WTC11 (cell line): ENCODE results near the gene DNAI1. TPM values are rescaled to one million over a fixed set of nuclear protein-coding genes. Genes with fewer than 3 reads are reported as not detected.
A peak's percentile ranks its signal among the peaks of the same experiment; 100 is the strongest.

Experiments used
- ATAC-seq: fragments of 200-7000 bp; cut with Tn5 transposase; 2 replicates; pipeline ENCODE4 v1.10.0; 2021; ENCODE audit warnings: mild to moderate bottlenecking, moderate library complexity
- CTCF ChIA-PET: fragments of 300-600 bp; sonication (Branson Sonifier 250); formaldehyde crosslinking; loops from one replicate; lab custom pipeline; 2021; ENCODE audit warnings: antibody characterized with exemption; lab: Charles Lee
- POLR2A ChIA-PET: fragments of 350-600 bp; sonication (Branson Sonifier 250); formaldehyde crosslinking; loops from one replicate; lab custom pipeline; 2021; ENCODE audit warnings: antibody characterized with exemption; lab: Charles Lee
- DNase-seq: peaks from one replicate; pipeline ENCODE4 v3.0.0; 2021; ENCODE audit warnings: low spot score
- H3K27ac Mint-ChIP-seq: 2 replicates; pipeline ENCODE4 v1.8.0; 2021; ENCODE audit warnings: mixed read lengths
- H3K27me3 Mint-ChIP-seq: 2 replicates; pipeline ENCODE4 v1.8.0; 2021; ENCODE audit warnings: low read depth, mild to moderate bottlenecking, moderate library complexity, mixed read lengths
- H3K36me3 Mint-ChIP-seq: 2 replicates; pipeline ENCODE4 v1.8.0; 2021; ENCODE audit warnings: mixed read lengths
- H3K4me1 Mint-ChIP-seq: 2 replicates; pipeline ENCODE4 v1.8.0; 2022; ENCODE audit warnings: mixed read lengths
- H3K4me3 Mint-ChIP-seq: 2 replicates; pipeline ENCODE4 v1.8.0; 2021; ENCODE audit warnings: mild to moderate bottlenecking, moderate library complexity, mixed read lengths
- H3K9me3 Mint-ChIP-seq: 2 replicates; pipeline ENCODE4 v1.8.0; 2021; ENCODE audit warnings: mixed read lengths
- CREM ChIP-seq: sonication (generic); formaldehyde crosslinking; IDR thresholded peaks from 2 replicates; pipeline ENCODE4 v1.8.1; 2022; ENCODE audit warnings: mild to moderate bottlenecking, missing genetic modification reagents, moderate library complexity
- EMX1 ChIP-seq: fragments of 250-450 bp; sonication (Bioruptor Pico); IDR thresholded peaks from 2 replicates; pipeline ENCODE4 v1.8.0; 2021; ENCODE audit warnings: mild to moderate bottlenecking
- ESRRA ChIP-seq: sonication (generic); formaldehyde crosslinking; IDR thresholded peaks from 2 replicates; pipeline ENCODE4 v1.8.1; 2022; ENCODE audit warnings: mild to moderate bottlenecking, missing genetic modification reagents, borderline replicate concordance
- FOXK1 ChIP-seq: sonication (generic); formaldehyde crosslinking; IDR thresholded peaks from 2 replicates; pipeline ENCODE4 v1.8.0; 2022; ENCODE audit warnings: mild to moderate bottlenecking, moderate library complexity, missing genetic modification reagents
- FOXP1 ChIP-seq: sonication (generic); formaldehyde crosslinking; IDR thresholded peaks from 2 replicates; pipeline ENCODE4 v1.8.0; 2022; ENCODE audit warnings: missing genetic modification reagents, mild to moderate bottlenecking, moderate library complexity, borderline replicate concordance
- GTF2I ChIP-seq: fragments of 250-450 bp; sonication (Bioruptor Pico); conservative IDR thresholded peaks from 2 replicates; pipeline ENCODE4 v1.4.0; 2021; ENCODE audit warnings: mild to moderate bottlenecking
- HMGA2 ChIP-seq: fragments of 250-450 bp; sonication (Bioruptor Pico); IDR thresholded peaks from 2 replicates; pipeline ENCODE4 v1.4.0; 2021; ENCODE audit warnings: mild to moderate bottlenecking, moderate library complexity
- JUN ChIP-seq: sonication (generic); formaldehyde crosslinking; IDR thresholded peaks from 2 replicates; pipeline ENCODE4 v1.8.0; 2023; ENCODE audit warnings: mild to moderate bottlenecking, missing genetic modification reagents
- TEAD1 ChIP-seq: sonication (generic); formaldehyde crosslinking; IDR thresholded peaks from 2 replicates; pipeline ENCODE4 v1.8.0; 2022; ENCODE audit warnings: mild to moderate bottlenecking, missing genetic modification reagents
- TEAD4 ChIP-seq: sonication (generic); formaldehyde crosslinking; IDR thresholded peaks from 2 replicates; pipeline ENCODE4 v1.8.0; 2022; ENCODE audit warnings: mild to moderate bottlenecking, missing genetic modification reagents
- ZBTB21 ChIP-seq: sonication (generic); formaldehyde crosslinking; IDR thresholded peaks from 2 replicates; pipeline ENCODE4 v1.8.1; 2023; ENCODE audit warnings: mild to moderate bottlenecking, missing genetic modification reagents, borderline replicate concordance
- ZNF121 ChIP-seq: sonication (generic); formaldehyde crosslinking; IDR thresholded peaks from 2 replicates; pipeline ENCODE4 v1.8.0; 2023; ENCODE audit warnings: missing genetic modification reagents
- ZNF423 ChIP-seq: fragments of 250-450 bp; sonication (Bioruptor Pico); IDR thresholded peaks from 2 replicates; pipeline ENCODE4 v2.1.2; 2022; ENCODE audit warnings: mild to moderate bottlenecking, moderate library complexity
- total RNA-seq: library from RNA; stranded (reverse); gene quantifications from 3 replicates; pipeline ENCODE4 v1.2.3, GENCODE V29; 2021
- TF ChIP-seq, protein P1 (sequence below): sonication (generic); formaldehyde crosslinking; IDR thresholded peaks from 2 replicates; pipeline ENCODE4 v1.8.1; 2023; ENCODE audit warnings: mild to moderate bottlenecking, missing genetic modification reagents, borderline replicate concordance
- TF ChIP-seq, protein P2 (sequence below): sonication (generic); formaldehyde crosslinking; IDR thresholded peaks from 2 replicates; pipeline ENCODE4 v1.8.0; 2023; ENCODE audit warnings: missing genetic modification reagents
- TF ChIP-seq, protein P3 (sequence below): sonication (generic); formaldehyde crosslinking; IDR thresholded peaks from 2 replicates; pipeline ENCODE4 v1.8.0; 2022; ENCODE audit warnings: mild to moderate bottlenecking, missing genetic modification reagents
- TF ChIP-seq, protein P4 (sequence below): fragments of 200-600 bp; IDR thresholded peaks from 2 replicates; pipeline ENCODE4 v1.8.0; 2022; ENCODE audit warnings: antibody characterized with exemption
- TF ChIP-seq, protein P5 (sequence below): sonication (generic); formaldehyde crosslinking; IDR thresholded peaks from 2 replicates; pipeline ENCODE4 v1.8.0; 2023; ENCODE audit warnings: missing genetic modification reagents, mild to moderate bottlenecking, borderline replicate concordance
- TF ChIP-seq, protein P6 (sequence below): sonication (generic); formaldehyde crosslinking; IDR thresholded peaks from 2 replicates; pipeline ENCODE4 v1.8.0; 2022; ENCODE audit warnings: mild to moderate bottlenecking, missing genetic modification reagents

Gene DNAI1
- total RNA-seq, 1 experiment from 2014 or later = 2.1 TPM

DNA sequence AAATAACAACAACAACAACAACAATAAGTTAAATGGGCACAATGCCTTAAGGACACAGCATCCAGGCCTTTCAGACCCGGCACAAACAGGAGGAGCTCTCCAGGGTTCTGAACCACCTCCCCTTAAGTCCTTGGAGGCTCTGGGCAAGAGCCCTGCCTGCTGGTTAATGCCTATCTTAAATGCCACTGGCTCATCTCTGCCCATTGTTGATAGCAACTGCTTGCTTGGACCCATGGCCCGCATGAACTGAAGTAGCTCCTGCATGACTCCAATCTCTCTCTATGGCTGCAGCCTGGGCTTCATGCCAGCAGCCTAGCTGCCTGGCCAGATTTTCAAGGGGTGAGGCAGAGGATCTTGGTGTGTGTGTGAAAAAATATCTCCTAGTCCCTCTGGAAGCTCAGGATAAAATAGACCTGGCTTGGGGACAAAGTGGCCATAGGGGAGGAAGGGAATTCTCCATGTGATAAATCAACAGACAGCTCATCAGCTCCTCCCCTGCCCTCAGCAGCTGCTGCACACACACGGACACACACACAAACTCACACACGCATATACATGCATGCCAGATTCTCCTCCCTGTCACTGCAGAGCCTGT is 27.7 kb upstream of the DNAI1 start:
- Mint-ChIP-seq H3K9me3 (no peaks in the 10 kb centered on the region), H3K4me3 (no peak overlapping the region), H3K27ac (no peak overlapping the region), H3K36me3 (no peaks in the 10 kb centered on the region), H3K27me3 (no peaks in the 10 kb centered on the region)
- CTCF ChIA-PET = interaction anchor here (1.0 to 3.4 kb wide), 11 partner anchors 10 to 207 kb away, joined by 3 to 32 read pairs (median 5); partner anchors contain the start of gene SIGMAR1
- TF ChIP-seq, protein P1, sequence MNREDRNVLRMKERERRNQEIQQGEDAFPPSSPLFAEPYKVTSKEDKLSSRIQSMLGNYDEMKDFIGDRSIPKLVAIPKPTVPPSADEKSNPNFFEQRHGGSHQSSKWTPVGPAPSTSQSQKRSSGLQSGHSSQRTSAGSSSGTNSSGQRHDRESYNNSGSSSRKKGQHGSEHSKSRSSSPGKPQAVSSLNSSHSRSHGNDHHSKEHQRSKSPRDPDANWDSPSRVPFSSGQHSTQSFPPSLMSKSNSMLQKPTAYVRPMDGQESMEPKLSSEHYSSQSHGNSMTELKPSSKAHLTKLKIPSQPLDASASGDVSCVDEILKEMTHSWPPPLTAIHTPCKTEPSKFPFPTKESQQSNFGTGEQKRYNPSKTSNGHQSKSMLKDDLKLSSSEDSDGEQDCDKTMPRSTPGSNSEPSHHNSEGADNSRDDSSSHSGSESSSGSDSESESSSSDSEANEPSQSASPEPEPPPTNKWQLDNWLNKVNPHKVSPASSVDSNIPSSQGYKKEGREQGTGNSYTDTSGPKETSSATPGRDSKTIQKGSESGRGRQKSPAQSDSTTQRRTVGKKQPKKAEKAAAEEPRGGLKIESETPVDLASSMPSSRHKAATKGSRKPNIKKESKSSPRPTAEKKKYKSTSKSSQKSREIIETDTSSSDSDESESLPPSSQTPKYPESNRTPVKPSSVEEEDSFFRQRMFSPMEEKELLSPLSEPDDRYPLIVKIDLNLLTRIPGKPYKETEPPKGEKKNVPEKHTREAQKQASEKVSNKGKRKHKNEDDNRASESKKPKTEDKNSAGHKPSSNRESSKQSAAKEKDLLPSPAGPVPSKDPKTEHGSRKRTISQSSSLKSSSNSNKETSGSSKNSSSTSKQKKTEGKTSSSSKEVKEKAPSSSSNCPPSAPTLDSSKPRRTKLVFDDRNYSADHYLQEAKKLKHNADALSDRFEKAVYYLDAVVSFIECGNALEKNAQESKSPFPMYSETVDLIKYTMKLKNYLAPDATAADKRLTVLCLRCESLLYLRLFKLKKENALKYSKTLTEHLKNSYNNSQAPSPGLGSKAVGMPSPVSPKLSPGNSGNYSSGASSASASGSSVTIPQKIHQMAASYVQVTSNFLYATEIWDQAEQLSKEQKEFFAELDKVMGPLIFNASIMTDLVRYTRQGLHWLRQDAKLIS (CRISPR knock-in tag) = no peak
- 0 out of 2 replicates have a peak, but pooled peaks have one; percentile 60 for TF ChIP-seq TEAD4
- no peak for TF ChIP-seq ZNF423
- TF ChIP-seq, protein P2, sequence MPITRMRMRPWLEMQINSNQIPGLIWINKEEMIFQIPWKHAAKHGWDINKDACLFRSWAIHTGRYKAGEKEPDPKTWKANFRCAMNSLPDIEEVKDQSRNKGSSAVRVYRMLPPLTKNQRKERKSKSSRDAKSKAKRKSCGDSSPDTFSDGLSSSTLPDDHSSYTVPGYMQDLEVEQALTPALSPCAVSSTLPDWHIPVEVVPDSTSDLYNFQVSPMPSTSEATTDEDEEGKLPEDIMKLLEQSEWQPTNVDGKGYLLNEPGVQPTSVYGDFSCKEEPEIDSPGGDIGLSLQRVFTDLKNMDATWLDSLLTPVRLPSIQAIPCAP (CRISPR knock-in tag) = no peak
- no peak for TF ChIP-seq ZBTB21 (CRISPR knock-in tag)
- no peak for TF ChIP-seq EMX1 (CRISPR knock-in tag)
- TF ChIP-seq FOXK1 = peak; percentile 52; the same call in 1 of the 2 replicates
- TF ChIP-seq, protein P3, sequence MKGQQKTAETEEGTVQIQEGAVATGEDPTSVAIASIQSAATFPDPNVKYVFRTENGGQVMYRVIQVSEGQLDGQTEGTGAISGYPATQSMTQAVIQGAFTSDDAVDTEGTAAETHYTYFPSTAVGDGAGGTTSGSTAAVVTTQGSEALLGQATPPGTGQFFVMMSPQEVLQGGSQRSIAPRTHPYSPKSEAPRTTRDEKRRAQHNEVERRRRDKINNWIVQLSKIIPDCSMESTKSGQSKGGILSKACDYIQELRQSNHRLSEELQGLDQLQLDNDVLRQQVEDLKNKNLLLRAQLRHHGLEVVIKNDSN = peak; percentile 44; the same call in 1 of the 2 replicates
- no peak for TF ChIP-seq ESRRA (CRISPR knock-in tag)
- TF ChIP-seq, protein P4, sequence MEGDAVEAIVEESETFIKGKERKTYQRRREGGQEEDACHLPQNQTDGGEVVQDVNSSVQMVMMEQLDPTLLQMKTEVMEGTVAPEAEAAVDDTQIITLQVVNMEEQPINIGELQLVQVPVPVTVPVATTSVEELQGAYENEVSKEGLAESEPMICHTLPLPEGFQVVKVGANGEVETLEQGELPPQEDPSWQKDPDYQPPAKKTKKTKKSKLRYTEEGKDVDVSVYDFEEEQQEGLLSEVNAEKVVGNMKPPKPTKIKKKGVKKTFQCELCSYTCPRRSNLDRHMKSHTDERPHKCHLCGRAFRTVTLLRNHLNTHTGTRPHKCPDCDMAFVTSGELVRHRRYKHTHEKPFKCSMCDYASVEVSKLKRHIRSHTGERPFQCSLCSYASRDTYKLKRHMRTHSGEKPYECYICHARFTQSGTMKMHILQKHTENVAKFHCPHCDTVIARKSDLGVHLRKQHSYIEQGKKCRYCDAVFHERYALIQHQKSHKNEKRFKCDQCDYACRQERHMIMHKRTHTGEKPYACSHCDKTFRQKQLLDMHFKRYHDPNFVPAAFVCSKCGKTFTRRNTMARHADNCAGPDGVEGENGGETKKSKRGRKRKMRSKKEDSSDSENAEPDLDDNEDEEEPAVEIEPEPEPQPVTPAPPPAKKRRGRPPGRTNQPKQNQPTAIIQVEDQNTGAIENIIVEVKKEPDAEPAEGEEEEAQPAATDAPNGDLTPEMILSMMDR = no peak
- TF ChIP-seq, protein P5, sequence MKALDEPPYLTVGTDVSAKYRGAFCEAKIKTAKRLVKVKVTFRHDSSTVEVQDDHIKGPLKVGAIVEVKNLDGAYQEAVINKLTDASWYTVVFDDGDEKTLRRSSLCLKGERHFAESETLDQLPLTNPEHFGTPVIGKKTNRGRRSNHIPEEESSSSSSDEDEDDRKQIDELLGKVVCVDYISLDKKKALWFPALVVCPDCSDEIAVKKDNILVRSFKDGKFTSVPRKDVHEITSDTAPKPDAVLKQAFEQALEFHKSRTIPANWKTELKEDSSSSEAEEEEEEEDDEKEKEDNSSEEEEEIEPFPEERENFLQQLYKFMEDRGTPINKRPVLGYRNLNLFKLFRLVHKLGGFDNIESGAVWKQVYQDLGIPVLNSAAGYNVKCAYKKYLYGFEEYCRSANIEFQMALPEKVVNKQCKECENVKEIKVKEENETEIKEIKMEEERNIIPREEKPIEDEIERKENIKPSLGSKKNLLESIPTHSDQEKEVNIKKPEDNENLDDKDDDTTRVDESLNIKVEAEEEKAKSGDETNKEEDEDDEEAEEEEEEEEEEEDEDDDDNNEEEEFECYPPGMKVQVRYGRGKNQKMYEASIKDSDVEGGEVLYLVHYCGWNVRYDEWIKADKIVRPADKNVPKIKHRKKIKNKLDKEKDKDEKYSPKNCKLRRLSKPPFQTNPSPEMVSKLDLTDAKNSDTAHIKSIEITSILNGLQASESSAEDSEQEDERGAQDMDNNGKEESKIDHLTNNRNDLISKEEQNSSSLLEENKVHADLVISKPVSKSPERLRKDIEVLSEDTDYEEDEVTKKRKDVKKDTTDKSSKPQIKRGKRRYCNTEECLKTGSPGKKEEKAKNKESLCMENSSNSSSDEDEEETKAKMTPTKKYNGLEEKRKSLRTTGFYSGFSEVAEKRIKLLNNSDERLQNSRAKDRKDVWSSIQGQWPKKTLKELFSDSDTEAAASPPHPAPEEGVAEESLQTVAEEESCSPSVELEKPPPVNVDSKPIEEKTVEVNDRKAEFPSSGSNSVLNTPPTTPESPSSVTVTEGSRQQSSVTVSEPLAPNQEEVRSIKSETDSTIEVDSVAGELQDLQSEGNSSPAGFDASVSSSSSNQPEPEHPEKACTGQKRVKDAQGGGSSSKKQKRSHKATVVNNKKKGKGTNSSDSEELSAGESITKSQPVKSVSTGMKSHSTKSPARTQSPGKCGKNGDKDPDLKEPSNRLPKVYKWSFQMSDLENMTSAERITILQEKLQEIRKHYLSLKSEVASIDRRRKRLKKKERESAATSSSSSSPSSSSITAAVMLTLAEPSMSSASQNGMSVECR (CRISPR knock-in tag) = peak; percentile 82; the same call in 1 of the 2 replicates
- no peak for TF ChIP-seq HMGA2 (CRISPR knock-in tag)
- TF ChIP-seq JUN (CRISPR knock-in tag) = peak; percentile 74; the same call in 1 of the 2 replicates
- no peak for TF ChIP-seq GTF2I (CRISPR knock-in tag)
- peak; percentile 86 for TF ChIP-seq ZNF121 (CRISPR knock-in tag)
- TF ChIP-seq, protein P6, sequence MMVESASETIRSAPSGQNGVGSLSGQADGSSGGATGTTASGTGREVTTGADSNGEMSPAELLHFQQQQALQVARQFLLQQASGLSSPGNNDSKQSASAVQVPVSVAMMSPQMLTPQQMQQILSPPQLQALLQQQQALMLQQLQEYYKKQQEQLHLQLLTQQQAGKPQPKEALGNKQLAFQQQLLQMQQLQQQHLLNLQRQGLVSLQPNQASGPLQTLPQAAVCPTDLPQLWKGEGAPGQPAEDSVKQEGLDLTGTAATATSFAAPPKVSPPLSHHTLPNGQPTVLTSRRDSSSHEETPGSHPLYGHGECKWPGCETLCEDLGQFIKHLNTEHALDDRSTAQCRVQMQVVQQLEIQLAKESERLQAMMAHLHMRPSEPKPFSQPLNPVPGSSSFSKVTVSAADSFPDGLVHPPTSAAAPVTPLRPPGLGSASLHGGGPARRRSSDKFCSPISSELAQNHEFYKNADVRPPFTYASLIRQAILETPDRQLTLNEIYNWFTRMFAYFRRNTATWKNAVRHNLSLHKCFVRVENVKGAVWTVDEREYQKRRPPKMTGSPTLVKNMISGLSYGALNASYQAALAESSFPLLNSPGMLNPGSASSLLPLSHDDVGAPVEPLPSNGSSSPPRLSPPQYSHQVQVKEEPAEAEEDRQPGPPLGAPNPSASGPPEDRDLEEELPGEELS (CRISPR knock-in tag) = 0 out of 2 replicates have a peak, but pooled peaks have one; percentile 53
- peak; percentile 60; the same call in 1 of the 2 replicates for TF ChIP-seq TEAD1 (CRISPR knock-in tag)
- no peak for TF ChIP-seq CREM (CRISPR knock-in tag)
- TF ChIP-seq FOXP1 (CRISPR knock-in tag) = 0 out of 2 replicates have a peak, but pooled peaks have one; percentile 12
- TF ChIP-seq, all 79 proteins: peak for 9
- DNase-seq (peak; percentile 65), ATAC-seq (peak; percentile 92)
- peaks cover 9% of the 10 kb centered on the region for H3K4me1 Mint-ChIP-seq
- POLR2A ChIA-PET = interaction anchor here (0.6 kb wide), 1 partner anchor 22 kb away, joined by 3 read pairs; no protein-coding TSS in a partner anchor
